Measurements from ENCODE around the gene ZNF667.

Gene ZNF667

GRCh38 chr19:56403764-56404704 is 73.1 kb downstream of the ZNF667 start, which contains the start of gene ZNF583:
ZNF583 (plus strand) TSS chr19:56404332; CDS start chr19:56407115, 2,783 bp downstream.
- no CpG with 5 or more reads among the region's 70 CpGs for WGBS, 2 donors (ENCODE audit: extremely low coverage in 2 of 2, insufficient read length in 2 of 2, insufficient replicate concordance in 1 of 2)
- peak within 1 kb of the TSS; percentile 1 for H3K23ac ChIP-seq (ENCODE audit: low read depth, low read length, poor library complexity)
- no peak within 1 kb of the TSS for H2BK120ac ChIP-seq (ENCODE audit: low read depth, low read length)
- peak; percentile 88 for DNase-seq (ENCODE audit: low spot score)
- no peak within 1 kb of the TSS for H2AK5ac ChIP-seq (ENCODE audit: low read depth, low read length)
- H3K79me1 ChIP-seq (ENCODE audit: low read depth, low read length) = peaks cover 7% of the 10 kb centered on the region
- peak within 1 kb of the TSS; percentile 69 for H2BK5ac ChIP-seq (ENCODE audit: low read length)
- peaks cover 20 to 74% of the 10 kb centered on the region in 2 donors for H3K9me3 ChIP-seq (replicated peaks in 1 of 2; ENCODE audit: control insufficient read depth in 2 of 2, insufficient read depth in 1 of 2, low read depth in 1 of 2, low read length in 2 of 2)
- no peak within 1 kb of the TSS for H2BK15ac ChIP-seq (ENCODE audit: low read length)
- H3K9ac ChIP-seq (ENCODE audit: low read depth, low read length, poor library complexity) = peak within 1 kb of the TSS; percentile 97
- peak within 1 kb of the TSS; percentile 0 for H3K14ac ChIP-seq (ENCODE audit: low read length)
- peaks cover 6 to 7% of the 10 kb centered on the region in 2 donors for H3K4me1 ChIP-seq (ENCODE audit: control insufficient read depth in 2 of 2, insufficient read depth in 1 of 2, low read depth in 1 of 2, low read length in 2 of 2)
- H2BK12ac ChIP-seq (ENCODE audit: low read length) = no peak within 1 kb of the TSS
- no peak within 1 kb of the TSS for H4K91ac ChIP-seq (ENCODE audit: low read depth, low read length, poor library complexity)
- peak within 1 kb of the TSS; percentile 94 for H2AFZ ChIP-seq (ENCODE audit: low read length)
- peak within 1 kb of the TSS; percentile 8 for H4K8ac ChIP-seq (ENCODE audit: low read depth, low read length)
- H3K4me2 ChIP-seq (ENCODE audit: insufficient read depth, low read length, poor library complexity, severe bottlenecking) = peak within 1 kb of the TSS; percentile 77
- H3K27ac ChIP-seq (replicated peaks; ENCODE audit: low read length) = peak within 1 kb of the TSS; percentile 90
- H3K4me3 ChIP-seq (ENCODE audit: low read length in 2 of 2) = peak within 1 kb of the TSS; percentile 75 to 82
- no peak within 1 kb of the TSS for H3K4ac ChIP-seq (ENCODE audit: low read length)
- peaks cover 18 to 43% of the 10 kb centered on the region in 2 donors for H3K36me3 ChIP-seq (replicated peaks in 1 of 2; ENCODE audit: control insufficient read depth in 2 of 2, insufficient read depth in 2 of 2, low read length in 2 of 2)
- H3K27me3 ChIP-seq (ENCODE audit: control insufficient read depth in 3 of 3, insufficient read depth in 3 of 3, low read depth in 1 of 3, low read length in 3 of 3) = no peaks in the 10 kb centered on the region
- peak within 1 kb of the TSS; percentile 99 for H3K18ac ChIP-seq (ENCODE audit: low read length)

DNA sequence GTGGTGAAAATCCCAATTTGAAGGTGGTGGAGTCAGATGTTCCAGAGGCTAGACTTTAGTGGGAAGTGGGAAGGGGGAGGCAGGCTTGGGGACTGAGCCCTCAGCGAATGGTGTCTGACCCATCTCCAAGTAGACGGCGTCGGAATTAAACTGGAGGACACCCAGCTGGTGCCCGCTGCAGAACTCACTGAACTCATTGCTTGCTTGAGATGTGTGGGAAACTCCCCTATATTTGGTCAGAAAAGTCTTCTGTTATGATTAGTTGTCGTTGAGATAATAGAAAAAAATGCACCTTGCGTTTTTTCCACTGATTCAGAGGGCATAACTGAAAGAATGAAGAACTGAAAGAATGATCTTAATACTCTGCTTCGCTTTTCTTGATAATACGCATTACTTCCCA is 73.9 kb downstream of the ZNF667 start:
- WGBS, 2 donors (ENCODE audit: extremely low coverage in 2 of 2, insufficient read length in 2 of 2, insufficient replicate concordance in 1 of 2) = no CpG with 5 or more reads among the region's 9 CpGs
- DNase-seq (ENCODE audit: low spot score) = no peak

DNA sequence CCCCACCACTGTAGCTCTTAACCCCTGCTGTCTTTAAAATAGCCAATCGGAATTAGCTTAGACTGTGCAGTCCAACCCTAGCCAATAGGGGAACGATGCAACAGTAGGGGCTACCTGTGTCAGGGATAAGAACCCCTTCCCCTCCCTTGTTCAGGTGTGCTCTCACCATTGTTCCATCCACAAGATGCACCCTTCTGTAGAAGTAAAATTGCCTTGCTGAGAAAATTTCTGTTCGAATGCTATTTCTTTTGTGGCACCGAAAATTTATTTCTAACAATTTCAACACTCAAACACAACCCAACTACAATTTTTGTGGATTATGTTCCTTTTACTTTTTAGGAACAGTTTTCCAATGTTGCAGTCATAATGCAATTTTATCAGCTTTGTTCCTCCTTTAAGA is 76.7 kb downstream of the ZNF667 start:
- Histone ChIP-seq H3K79me1 (ENCODE audit: low read depth, low read length) (peaks cover 7% of the 10 kb centered on the region), H3K9me3 (replicated peaks in 1 of 2; ENCODE audit: control insufficient read depth in 2 of 2, insufficient read depth in 1 of 2, low read depth in 1 of 2, low read length in 2 of 2) (peaks cover 12 to 66% of the 10 kb centered on the region in 2 donors), H2BK120ac (ENCODE audit: low read depth, low read length) (no peak overlapping the region), H2BK5ac (ENCODE audit: low read length) (no peak overlapping the region), H3K4me3 (ENCODE audit: low read length in 2 of 2) (no peak overlapping the region), H3K36me3 (replicated peaks in 1 of 2; ENCODE audit: control insufficient read depth in 2 of 2, insufficient read depth in 2 of 2, low read length in 2 of 2) (peaks cover 18 to 41% of the 10 kb centered on the region in 2 donors), H3K4me2 (ENCODE audit: insufficient read depth, low read length, poor library complexity, severe bottlenecking) (no peak overlapping the region), H3K4me1 (ENCODE audit: control insufficient read depth in 2 of 2, insufficient read depth in 1 of 2, low read depth in 1 of 2, low read length in 2 of 2) (peaks cover 6 to 7% of the 10 kb centered on the region in 2 donors), H2BK15ac (ENCODE audit: low read length) (no peak overlapping the region), H2AK5ac (ENCODE audit: low read depth, low read length) (no peak overlapping the region), H3K9ac (ENCODE audit: low read depth, low read length, poor library complexity) (no peak overlapping the region), H3K18ac (ENCODE audit: low read length) (no peak overlapping the region), H3K14ac (ENCODE audit: low read length) (no peak overlapping the region), H3K4ac (ENCODE audit: low read length) (no peak overlapping the region), H2AFZ (ENCODE audit: low read length) (no peak overlapping the region), H4K91ac (ENCODE audit: low read depth, low read length, poor library complexity) (no peak overlapping the region), H3K27me3 (ENCODE audit: control insufficient read depth in 3 of 3, insufficient read depth in 3 of 3, low read depth in 1 of 3, low read length in 3 of 3) (no peaks in the 10 kb centered on the region), H3K27ac (replicated peaks; ENCODE audit: low read length) (no peak overlapping the region), H4K8ac (ENCODE audit: low read depth, low read length) (no peak overlapping the region), H3K23ac (ENCODE audit: low read depth, low read length, poor library complexity) (no peak overlapping the region), H2BK12ac (ENCODE audit: low read length) (no peak overlapping the region)
- DNase-seq (ENCODE audit: low spot score) = no peak
- WGBS, 2 donors (ENCODE audit: extremely low coverage in 2 of 2, insufficient read length in 2 of 2, insufficient replicate concordance in 1 of 2) = no CpG with 5 or more reads among the region's 4 CpGs

More for the DNA sequence above, 73.9 kb downstream of the ZNF667 start:
- no peak overlapping the region for H2AK5ac ChIP-seq (ENCODE audit: low read depth, low read length)
- H2BK120ac ChIP-seq (ENCODE audit: low read depth, low read length) = no peak overlapping the region
- no peak overlapping the region for H3K14ac ChIP-seq (ENCODE audit: low read length)
- H2BK5ac ChIP-seq (ENCODE audit: low read length) = no peak overlapping the region
- H3K27me3 ChIP-seq (ENCODE audit: control insufficient read depth in 3 of 3, insufficient read depth in 3 of 3, low read depth in 1 of 3, low read length in 3 of 3) = no peaks in the 10 kb centered on the region
- peaks cover 19 to 43% of the 10 kb centered on the region in 2 donors for H3K36me3 ChIP-seq (replicated peaks in 1 of 2; ENCODE audit: control insufficient read depth in 2 of 2, insufficient read depth in 2 of 2, low read length in 2 of 2)
- H2BK15ac ChIP-seq (ENCODE audit: low read length) = no peak overlapping the region
- peaks cover 6 to 7% of the 10 kb centered on the region in 2 donors for H3K4me1 ChIP-seq (ENCODE audit: control insufficient read depth in 2 of 2, insufficient read depth in 1 of 2, low read depth in 1 of 2, low read length in 2 of 2)
- H4K91ac ChIP-seq (ENCODE audit: low read depth, low read length, poor library complexity) = no peak overlapping the region
- H3K23ac ChIP-seq (ENCODE audit: low read depth, low read length, poor library complexity) = no peak overlapping the region
- no peak overlapping the region for H3K4ac ChIP-seq (ENCODE audit: low read length)
- H3K79me1 ChIP-seq (ENCODE audit: low read depth, low read length) = peaks cover 7% of the 10 kb centered on the region
- H3K9ac ChIP-seq (ENCODE audit: low read depth, low read length, poor library complexity) = no peak overlapping the region
- peak overlapping the region in 1 of 2 donors; percentile 75 for H3K4me3 ChIP-seq (ENCODE audit: low read length in 2 of 2)
- H3K18ac ChIP-seq (ENCODE audit: low read length) = no peak overlapping the region
- H2AFZ ChIP-seq (ENCODE audit: low read length) = peak overlapping the region; percentile 94
- H2BK12ac ChIP-seq (ENCODE audit: low read length) = no peak overlapping the region
- H4K8ac ChIP-seq (ENCODE audit: low read depth, low read length) = no peak overlapping the region
- no peak overlapping the region for H3K27ac ChIP-seq (replicated peaks; ENCODE audit: low read length)
- no peak overlapping the region for H3K4me2 ChIP-seq (ENCODE audit: insufficient read depth, low read length, poor library complexity, severe bottlenecking)
- H3K9me3 ChIP-seq (replicated peaks in 1 of 2; ENCODE audit: control insufficient read depth in 2 of 2, insufficient read depth in 1 of 2, low read depth in 1 of 2, low read length in 2 of 2) = peaks cover 15 to 74% of the 10 kb centered on the region in 2 donors

GRCh38 chr19:56398809-56399208 is 78.3 kb downstream of the ZNF667 start:
- Histone ChIP-seq H2BK120ac (ENCODE audit: low read depth, low read length) (no peak overlapping the region), H2AK5ac (ENCODE audit: low read depth, low read length) (no peak overlapping the region), H2BK12ac (ENCODE audit: low read length) (no peak overlapping the region), H2AFZ (ENCODE audit: low read length) (no peak overlapping the region), H3K9me3 (replicated peaks in 1 of 2; ENCODE audit: control insufficient read depth in 2 of 2, insufficient read depth in 1 of 2, low read depth in 1 of 2, low read length in 2 of 2) (peaks cover 14 to 78% of the 10 kb centered on the region in 2 donors), H3K14ac (ENCODE audit: low read length) (no peak overlapping the region), H2BK5ac (ENCODE audit: low read length) (no peak overlapping the region), H3K27me3 (ENCODE audit: control insufficient read depth in 3 of 3, insufficient read depth in 3 of 3, low read depth in 1 of 3, low read length in 3 of 3) (no peaks in the 10 kb centered on the region), H3K4ac (ENCODE audit: low read length) (no peak overlapping the region), H2BK15ac (ENCODE audit: low read length) (no peak overlapping the region), H3K4me2 (ENCODE audit: insufficient read depth, low read length, poor library complexity, severe bottlenecking) (no peak overlapping the region), H3K9ac (ENCODE audit: low read depth, low read length, poor library complexity) (no peak overlapping the region), H4K8ac (ENCODE audit: low read depth, low read length) (no peak overlapping the region), H3K23ac (ENCODE audit: low read depth, low read length, poor library complexity) (no peak overlapping the region), H3K27ac (replicated peaks; ENCODE audit: low read length) (no peak overlapping the region), H3K4me1 (ENCODE audit: control insufficient read depth in 2 of 2, insufficient read depth in 1 of 2, low read depth in 1 of 2, low read length in 2 of 2) (peaks cover 0 to under 1% of the 10 kb centered on the region in 2 donors), H3K18ac (ENCODE audit: low read length) (no peak overlapping the region), H3K4me3 (ENCODE audit: low read length in 2 of 2) (no peak overlapping the region), H3K79me1 (ENCODE audit: low read depth, low read length) (peaks cover 2% of the 10 kb centered on the region), H3K36me3 (replicated peaks in 1 of 2; ENCODE audit: control insufficient read depth in 2 of 2, insufficient read depth in 2 of 2, low read length in 2 of 2) (peaks cover 16 to 49% of the 10 kb centered on the region in 2 donors), H4K91ac (ENCODE audit: low read depth, low read length, poor library complexity) (no peak overlapping the region)
- DNase-seq (ENCODE audit: low spot score) = no peak
- WGBS, 2 donors (ENCODE audit: extremely low coverage in 2 of 2, insufficient read length in 2 of 2, insufficient replicate concordance in 1 of 2) = no CpG with 5 or more reads among the region's 5 CpGs

Data from neuronal stem cell (in vitro differentiated cells).